Esophagus squamous epithelium (tissue), 5 donors: ENCODE measurements around the gene TSGA10. TPM values are rescaled to one million over a fixed set of nuclear protein-coding genes. Genes with fewer than 3 reads are reported as not detected.
"Not testable (repeated sequence)": the region's sequence is repeated elsewhere in the genome, so short reads cannot be mapped to it uniquely, and the experiment has no call there.

Experiments
- DNase-seq: peaks from one replicate; lab custom pipeline; 2025; lab: John Stamatoyannopoulos, UW
- H3K27ac ChIP-seq, 4 donors: fragments of 200-600 bp; sonication (generic); one replicate each; pipeline ENCODE4 v1.5.1; 2016 to 2019; ENCODE audit warnings: mild to moderate bottlenecking in 1 of 4
- H3K27me3 ChIP-seq, 4 donors: fragments of 200-600 bp; sonication (generic); 1 replicate in 3 of 4; 2 replicates in 1 of 4; pipeline versions ENCODE4 v1.5.1 to v1.6.0; 2017 to 2021; ENCODE audit warnings: antibody characterized with exemption in 1 of 4
- H3K36me3 ChIP-seq, 3 donors: fragments of 200-600 bp; sonication (generic); one replicate each; pipeline ENCODE4 v1.5.1; 2016 to 2019
- H3K4me1 ChIP-seq, 3 donors: fragments of 200-600 bp; sonication (generic); one replicate each; pipeline ENCODE4 v1.5.1; 2017 to 2019
- H3K4me3 ChIP-seq, 4 donors: fragments of 200-600 bp; sonication (generic); 1 replicate in 3 of 4; 2 replicates in 1 of 4; pipeline ENCODE4 v1.5.1; 2016 to 2019; ENCODE audit warnings: mild to moderate bottlenecking in 2 of 4, moderate library complexity in 1 of 4
- H3K9me3 ChIP-seq, 3 donors: fragments of 200-600 bp; sonication (generic); one replicate each; pipeline ENCODE4 v1.5.1; 2016 to 2019
- POLR2A ChIP-seq, 4 donors: fragments of 450-650 bp; IDR thresholded peaks; one replicate each; pipeline ENCODE4 v1.6.1; 2017; ENCODE audit warnings: antibody characterized with exemption in 4 of 4, mild to moderate bottlenecking in 4 of 4, moderate library complexity in 3 of 4
- WGBS, 2 donors: methylation state at CpG; one replicate each; pipeline ENCODE4 v1.1.5; 2018; 5-methylcytosine and 5-hydroxymethylcytosine counted together
- intact Hi-C: fragments of 100-400 bp; cut with DNase I; formaldehyde crosslinking; loops from one replicate; pipeline ENCODE4 v1.15.0; 2022
- total RNA-seq, 4 donors: library from RNA; depleted of rRNA; stranded (reverse); fragments of >200 nt; gene quantifications; one replicate each; pipeline ENCODE4 v1.1.0, GENCODE V29; 2016
- TF ChIP-seq, protein P1 (sequence below), 6 experiments: fragments of 450-650 bp in 4 of 6; fragments of 200-600 bp in 2 of 6; sonication (generic) in 2 of 6; IDR thresholded peaks; one replicate each; pipeline ENCODE4 v1.5.1; 2016 to 2019; ENCODE audit warnings: antibody characterized with exemption in 6 of 6, mild to moderate bottlenecking in 4 of 6, moderate library complexity in 4 of 6
- donor health status: DM: yes; HTN: yes; CAD: no.

TSGA10 gene
- total RNA-seq, 4 donors from 2014 or later, result 2.3 to 12.1 (median 4.8) TPM

GRCh38 chr2:99141110-99142108 lies 13.3 kb downstream of the TSGA10 start, which contains the start of gene C2orf15:
C2orf15 (plus strand) TSS chr2:99141707; CDS start chr2:99150559, 8,852 bp downstream.
- peak within 1 kb of the TSS; percentile 71 to 96 (median 94) for H3K4me3 ChIP-seq
- peaks cover 5 to 21% (median 8%) of the 10 kb centered on the region in 3 donors for H3K4me1 ChIP-seq
- H3K27ac ChIP-seq, result peak within 1 kb of the TSS; percentile 87 to 98 (median 96)
- no peaks in the 10 kb centered on the region for H3K27me3 ChIP-seq
- peak in 2 of 4 donors; percentile 0 to 82 for TF ChIP-seq POLR2A (IDR thresholded peaks at IDR 0.05)
- TF ChIP-seq, protein P1, sequence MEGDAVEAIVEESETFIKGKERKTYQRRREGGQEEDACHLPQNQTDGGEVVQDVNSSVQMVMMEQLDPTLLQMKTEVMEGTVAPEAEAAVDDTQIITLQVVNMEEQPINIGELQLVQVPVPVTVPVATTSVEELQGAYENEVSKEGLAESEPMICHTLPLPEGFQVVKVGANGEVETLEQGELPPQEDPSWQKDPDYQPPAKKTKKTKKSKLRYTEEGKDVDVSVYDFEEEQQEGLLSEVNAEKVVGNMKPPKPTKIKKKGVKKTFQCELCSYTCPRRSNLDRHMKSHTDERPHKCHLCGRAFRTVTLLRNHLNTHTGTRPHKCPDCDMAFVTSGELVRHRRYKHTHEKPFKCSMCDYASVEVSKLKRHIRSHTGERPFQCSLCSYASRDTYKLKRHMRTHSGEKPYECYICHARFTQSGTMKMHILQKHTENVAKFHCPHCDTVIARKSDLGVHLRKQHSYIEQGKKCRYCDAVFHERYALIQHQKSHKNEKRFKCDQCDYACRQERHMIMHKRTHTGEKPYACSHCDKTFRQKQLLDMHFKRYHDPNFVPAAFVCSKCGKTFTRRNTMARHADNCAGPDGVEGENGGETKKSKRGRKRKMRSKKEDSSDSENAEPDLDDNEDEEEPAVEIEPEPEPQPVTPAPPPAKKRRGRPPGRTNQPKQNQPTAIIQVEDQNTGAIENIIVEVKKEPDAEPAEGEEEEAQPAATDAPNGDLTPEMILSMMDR (IDR thresholded peaks at IDR 0.05), result no peak
- 0 to 1% methylated on average over 22 to 24 of the region's 84 CpGs for WGBS, 2 donors
- intact Hi-C loops, result no loop called here
- peak; percentile 66 for DNase-seq
- no peaks in the 10 kb centered on the region for H3K36me3 ChIP-seq
- no peaks in the 10 kb centered on the region for H3K9me3 ChIP-seq

DNA sequence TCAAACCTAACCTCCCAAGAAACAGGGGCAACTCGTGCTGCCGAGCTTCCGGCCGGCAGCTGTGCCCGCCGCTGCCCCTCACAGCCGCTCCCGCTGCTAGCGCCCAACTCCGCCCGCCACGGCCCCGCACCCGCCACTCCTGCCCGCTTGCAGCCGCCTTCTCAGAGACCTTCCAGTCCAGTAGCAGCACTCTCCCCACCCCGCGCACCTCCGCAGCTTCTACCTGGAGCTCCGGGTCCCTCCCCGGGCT lies 14.0 kb downstream of the TSGA10 start:
- TF ChIP-seq, protein P1 (IDR thresholded peaks at IDR 0.05), result no peak
- peak in 2 of 4 donors; percentile 70 to 93 for TF ChIP-seq POLR2A (IDR thresholded peaks at IDR 0.05)
- Histone ChIP-seq H3K4me3 (peak overlapping the region; percentile 71 to 96 (median 94)), H3K27ac (peak overlapping the region; percentile 87 to 98 (median 96)), H3K27me3 (no peaks in the 10 kb centered on the region), H3K4me1 (peaks cover 5 to 21% (median 8%) of the 10 kb centered on the region in 3 donors), H3K36me3 (no peaks in the 10 kb centered on the region), H3K9me3 (no peaks in the 10 kb centered on the region)
- intact Hi-C loops, result no loop called here
- no peak for DNase-seq
- 0% methylated on average over 12 to 15 of the region's 21 CpGs for WGBS, 2 donors

DNA sequence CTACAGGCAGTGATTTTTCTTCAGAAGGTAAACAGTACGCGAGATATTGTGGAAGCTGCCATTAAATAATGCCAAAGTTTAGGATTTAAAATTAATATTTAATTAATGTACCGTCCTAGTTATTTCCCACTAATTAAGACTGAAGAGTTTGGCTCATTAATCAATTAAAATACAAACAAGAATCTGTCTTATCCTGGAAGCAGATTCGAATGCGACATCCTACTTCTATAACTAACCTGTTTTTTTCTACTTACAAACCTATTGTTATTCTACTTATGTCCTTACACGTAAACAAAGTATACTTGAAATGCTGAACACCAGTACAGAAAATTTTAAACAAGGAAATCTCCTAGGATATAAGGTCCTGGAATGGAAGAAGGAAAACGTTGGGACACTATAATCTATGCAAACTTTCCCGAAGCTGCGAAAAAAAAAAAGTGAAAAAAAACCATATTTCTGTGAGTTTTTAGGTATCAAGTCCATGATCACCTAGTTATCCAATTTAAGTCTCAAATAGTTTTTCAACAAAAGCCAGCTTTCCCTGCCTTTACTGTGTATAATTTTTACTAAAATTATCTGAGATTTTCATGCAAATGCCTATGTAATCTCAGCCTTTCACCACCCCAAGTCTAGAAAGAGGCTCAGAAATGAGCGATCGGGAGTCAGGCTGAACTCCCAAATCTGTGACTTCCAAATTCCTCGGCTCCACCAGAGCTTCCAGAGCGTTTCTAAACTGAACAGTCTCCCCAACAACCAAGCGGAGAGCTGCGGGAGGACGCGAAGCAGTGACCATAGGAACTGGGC lies 14.5 kb downstream of the TSGA10 start:
- peaks cover 0 to 2% (median 0%) of the 10 kb centered on the region in 3 donors for H3K9me3 ChIP-seq
- intact Hi-C loops, result no loop called here
- H3K4me3 ChIP-seq, result peak overlapping the region; percentile 71 to 96 (median 94)
- no peak for TF ChIP-seq POLR2A (IDR thresholded peaks at IDR 0.05)
- TF ChIP-seq, protein P1 (IDR thresholded peaks at IDR 0.05), result no peak
- no peaks in the 10 kb centered on the region for H3K27me3 ChIP-seq
- H3K4me1 ChIP-seq, result peaks cover 5 to 21% (median 8%) of the 10 kb centered on the region in 3 donors
- no peaks in the 10 kb centered on the region for H3K36me3 ChIP-seq
- H3K27ac ChIP-seq, result peak overlapping the region; percentile 87 to 98 (median 96)
- WGBS, 2 donors, result 24 to 25% methylated on average over 13 of the region's 17 CpGs
- DNase-seq, result no peak

DNA sequence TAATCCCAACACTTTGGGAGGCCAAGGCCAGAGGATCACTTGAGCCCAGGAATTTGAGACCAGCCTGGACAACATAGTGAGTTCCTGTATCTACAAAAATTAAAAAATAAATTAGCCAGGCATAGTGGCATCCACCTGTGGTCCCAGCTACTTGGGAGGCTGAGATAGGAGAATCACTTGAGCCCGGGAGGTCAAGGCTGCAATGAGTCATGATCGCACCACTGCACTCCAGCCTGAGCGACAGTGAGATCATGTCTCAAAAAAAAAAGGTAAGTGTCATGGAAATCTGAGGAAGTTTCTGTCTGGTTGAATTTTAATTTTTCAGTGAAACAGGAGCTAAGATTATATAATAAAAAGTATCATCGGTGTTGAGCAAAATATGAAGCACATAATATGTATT lies 15.7 kb downstream of the TSGA10 start:
- peaks cover 0 to 11% (median 5%) of the 10 kb centered on the region in 3 donors for H3K9me3 ChIP-seq
- intact Hi-C loops, result no loop called here
- H3K27ac ChIP-seq, result no peak overlapping the region
- H3K27me3 ChIP-seq, result no peaks in the 10 kb centered on the region
- WGBS, 2 donors, result 95 to 96% methylated on average over 4 of the region's 4 CpGs
- no peak for DNase-seq
- H3K36me3 ChIP-seq, result peaks cover 0 to 7% (median 0%) of the 10 kb centered on the region in 3 donors
- TF ChIP-seq, protein P1 (IDR thresholded peaks at IDR 0.05), result no peak
- no peak for TF ChIP-seq POLR2A (IDR thresholded peaks at IDR 0.05)
- no peak overlapping the region for H3K4me3 ChIP-seq
- H3K4me1 ChIP-seq, result peaks cover 5 to 21% (median 8%) of the 10 kb centered on the region in 3 donors

DNA sequence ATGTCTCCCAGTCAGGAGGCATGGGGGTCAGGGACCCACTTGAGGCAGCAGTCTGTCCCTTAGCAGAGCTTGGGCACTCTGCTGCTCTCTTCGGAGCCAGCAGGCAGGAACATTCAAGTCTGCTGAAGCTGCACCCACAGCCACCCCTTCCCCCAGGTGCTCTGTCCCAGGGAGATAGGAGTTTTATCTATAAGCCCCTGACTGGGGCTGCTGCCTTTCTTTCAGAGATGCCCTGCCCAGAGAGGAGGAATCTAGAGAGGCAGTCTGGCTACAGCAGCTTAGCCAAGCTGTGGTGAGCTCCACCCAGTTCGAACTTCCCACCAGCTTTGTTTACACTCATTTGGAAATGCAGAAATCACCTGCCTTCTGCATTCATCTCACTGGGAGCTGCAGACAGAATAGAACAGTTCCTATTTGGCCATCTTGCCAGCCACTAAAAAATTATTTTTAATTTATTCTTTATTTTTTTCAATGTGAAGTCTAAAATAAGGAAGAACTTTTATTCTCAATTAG lies 19.6 kb downstream of the TSGA10 start:
- peaks cover 0 to 48% (median 22%) of the 10 kb centered on the region in 3 donors for H3K9me3 ChIP-seq
- 80 to 81% methylated on average over 1 to 2 of the region's 2 CpGs for WGBS, 2 donors
- H3K27me3 ChIP-seq, intact Hi-C loops, DNase-seq, H3K4me3 ChIP-seq, H3K4me1 ChIP-seq, H3K27ac ChIP-seq, H3K36me3 ChIP-seq: not testable (repeated sequence)
